Endothelial cell of coronary artery (primary cell): ENCODE data around the gene SMIM44. TPM values are rescaled to one million over a fixed set of nuclear protein-coding genes. Genes with fewer than 3 reads are reported as not detected.

ENCODE experiments used
- total RNA-seq: library from RNA; depleted of rRNA; stranded (reverse); fragments of >200 nt; gene quantifications from 2 replicates; pipeline ENCODE4 v1.2.3, GENCODE V29; 2014

Gene SMIM44
- total RNA-seq = not detected in 2 replicates

GRCh38 chr19:3483226-3483628 is at the start of gene SMIM44:
SMIM44 (minus strand) TSS chr19:3483441; CDS start chr19:3483403, 38 bp downstream.

GRCh38 chr19:3505598-3506383 is 22.6 kb upstream of the SMIM44 start, which contains the start of gene FZR1:
FZR1 (plus strand) TSS chr19:3506311; CDS start chr19:3522990, 16,679 bp downstream.

DNA sequence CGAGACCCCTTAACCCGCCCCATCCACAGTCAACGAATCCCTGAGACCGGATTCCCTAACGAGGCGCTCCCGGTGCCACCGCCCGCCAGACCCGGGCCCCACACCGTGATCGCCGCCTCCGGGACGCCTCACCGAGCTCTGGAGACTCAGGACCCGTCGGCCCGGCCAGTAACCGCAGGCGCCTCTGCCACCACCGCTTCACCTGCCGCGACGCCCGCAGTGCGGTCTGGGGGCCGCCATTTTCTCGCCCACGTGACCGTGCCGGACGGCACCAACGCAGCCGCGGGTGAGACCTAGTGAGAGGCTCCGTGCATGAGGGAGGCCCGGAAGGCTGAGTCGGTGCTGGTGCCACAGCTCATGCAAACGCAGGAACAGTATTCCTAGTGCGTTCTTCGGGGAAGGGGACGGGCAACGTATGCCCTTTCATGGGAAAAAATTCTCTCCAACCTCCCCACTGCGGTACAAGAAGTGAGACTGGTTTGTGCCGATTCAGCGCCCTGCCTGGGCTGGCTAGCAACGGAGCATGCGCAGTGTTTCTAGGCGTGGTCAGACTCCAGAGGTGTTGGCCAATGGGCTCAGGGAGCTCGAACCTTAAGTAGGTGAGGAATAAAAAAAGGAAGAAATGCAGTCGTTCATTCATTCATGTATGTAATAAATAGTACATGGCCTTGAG is 17.3 kb upstream of the SMIM44 start, which contains the start of gene DOHH:
DOHH (minus strand) TSS at position 246 of the 673 bp plus-strand sequence. CDS start 3,860 bp downstream, outside the sequence.

DNA sequence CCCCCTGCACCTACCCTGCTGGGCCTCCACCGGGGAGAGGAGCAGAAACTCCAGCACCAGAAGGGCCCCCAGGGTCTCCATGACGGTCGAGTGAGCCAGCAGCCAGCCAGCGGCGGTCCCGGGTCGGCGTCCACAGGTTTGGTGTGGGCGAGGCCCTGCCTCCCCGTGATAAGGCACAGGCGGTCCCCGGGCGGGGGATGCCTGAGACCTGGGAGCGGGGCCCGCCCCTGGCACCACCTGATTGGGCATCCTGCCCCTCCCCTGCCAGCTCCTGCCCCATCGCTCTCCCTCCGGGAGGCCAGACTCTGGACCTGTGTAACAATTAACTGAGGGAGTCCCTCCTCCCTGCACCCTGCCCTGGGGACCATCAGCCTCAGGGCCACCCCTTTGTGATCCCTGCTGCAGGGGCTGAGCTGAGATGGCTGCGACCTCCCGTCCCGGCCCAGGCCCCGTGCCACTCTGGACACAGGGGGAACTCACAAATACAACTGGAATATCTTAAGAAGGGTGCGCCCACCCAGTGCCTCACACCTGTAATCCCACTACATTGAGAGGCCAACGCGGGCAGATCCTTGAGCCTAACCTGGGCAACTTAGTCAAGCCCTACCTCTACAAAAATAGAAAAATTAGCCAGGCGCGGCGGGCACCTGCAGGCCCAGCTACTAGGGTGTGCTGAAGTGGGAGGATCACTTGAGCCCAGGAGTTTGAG is 2.7 kb downstream of the SMIM44 start, which contains the start of gene SMIM24:
SMIM24 (minus strand) TSS at position 143 of the 709 bp plus-strand sequence; CDS start at position 81, 62 bp downstream.

Other genes with a start within 250 kb of the SMIM44 start
- 24.3 and 43.8 TPM in 2 replicates for gene NFIC, start 116.9 kb downstream of the SMIM44 start, total RNA-seq
- not detected in 2 replicates for gene SMIM24, start 2.9 kb downstream of the SMIM44 start, total RNA-seq
- gene DOHH, start 17.2 kb upstream of the SMIM44 start, total RNA-seq = 11.4 and 14.6 TPM in 2 replicates
- 40.9 and 42.4 TPM in 2 replicates for gene FZR1, start 22.9 kb upstream of the SMIM44 start, total RNA-seq
- gene TEKTIP1, start 55.7 kb upstream of the SMIM44 start, total RNA-seq = not detected in 2 replicates
- 67.7 and 122 TPM in 2 replicates for gene MFSD12, start 74.1 kb upstream of the SMIM44 start, total RNA-seq
- gene HMG20B, start 89.5 kb upstream of the SMIM44 start, total RNA-seq = 77.0 and 78.4 TPM in 2 replicates
- gene GIPC3, start 102.0 kb upstream of the SMIM44 start, total RNA-seq = 0.19 and 0.27 TPM in 2 replicates
- gene TBXA2R, start 123.4 kb upstream of the SMIM44 start, total RNA-seq = 0.63 and 1.2 TPM in 2 replicates
- 31.2 and 34.4 TPM in 2 replicates for gene CACTIN, start 143.3 kb upstream of the SMIM44 start, total RNA-seq
- 17.5 and 34.1 TPM in 2 replicates for gene PIP5K1C, start 217.0 kb upstream of the SMIM44 start, total RNA-seq
- gene TJP3, start 224.9 kb upstream of the SMIM44 start, total RNA-seq = not detected in 2 replicates